Esophagus squamous epithelium (tissue), 4 donors: ENCODE measurements around the gene ZNF143.

Source experiments
- POLR2A ChIP-seq, 4 donors: fragments of 450-650 bp; IDR thresholded peaks; one replicate each; pipeline ENCODE4 v1.6.1; 2017; ENCODE audit warnings: antibody characterized with exemption in 4 of 4, mild to moderate bottlenecking in 4 of 4, moderate library complexity in 3 of 4
- TF ChIP-seq, protein P1 (sequence below), 6 experiments: fragments of 450-650 bp in 4 of 6; fragments of 200-600 bp in 2 of 6; sonication (generic) in 2 of 6; IDR thresholded peaks; one replicate each; pipeline ENCODE4 v1.5.1; 2016 to 2019; ENCODE audit warnings: antibody characterized with exemption in 6 of 6, mild to moderate bottlenecking in 4 of 6, moderate library complexity in 4 of 6

DNA sequence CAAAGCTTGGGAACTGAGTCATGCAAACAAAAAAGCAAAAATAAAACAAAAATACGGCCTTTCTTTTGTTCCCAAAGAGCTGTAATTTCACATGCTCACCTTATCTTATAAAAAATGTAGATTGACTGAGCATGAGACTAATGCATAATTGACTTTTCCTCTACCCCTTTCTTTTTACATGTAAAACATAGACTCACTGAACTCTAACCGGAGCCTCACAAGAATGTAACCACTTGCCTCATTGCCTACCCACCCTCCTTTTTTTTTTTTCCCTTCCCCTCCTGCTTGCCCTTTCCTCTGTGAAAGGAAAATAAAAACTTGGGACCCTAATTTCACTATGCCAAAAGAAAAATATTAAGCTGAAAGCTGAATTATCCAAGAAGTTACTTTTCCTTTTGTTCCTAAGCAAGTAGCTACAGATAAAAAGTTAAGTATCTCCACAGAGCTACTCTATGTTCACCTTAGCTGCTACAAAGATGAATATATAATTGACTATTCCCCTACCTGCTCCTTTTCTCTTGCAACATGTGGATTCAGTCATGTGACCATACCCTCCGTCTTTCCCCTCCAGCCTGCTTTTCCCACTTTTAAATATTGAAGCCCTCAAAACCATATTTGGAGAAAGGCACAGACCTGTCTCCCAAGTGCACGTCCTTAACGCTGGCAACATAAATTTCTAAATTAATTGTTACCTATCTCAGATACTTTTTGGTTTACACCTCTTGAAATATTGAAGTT lies 73.1 kb downstream of the ZNF143 start:
- TF ChIP-seq, protein P1, sequence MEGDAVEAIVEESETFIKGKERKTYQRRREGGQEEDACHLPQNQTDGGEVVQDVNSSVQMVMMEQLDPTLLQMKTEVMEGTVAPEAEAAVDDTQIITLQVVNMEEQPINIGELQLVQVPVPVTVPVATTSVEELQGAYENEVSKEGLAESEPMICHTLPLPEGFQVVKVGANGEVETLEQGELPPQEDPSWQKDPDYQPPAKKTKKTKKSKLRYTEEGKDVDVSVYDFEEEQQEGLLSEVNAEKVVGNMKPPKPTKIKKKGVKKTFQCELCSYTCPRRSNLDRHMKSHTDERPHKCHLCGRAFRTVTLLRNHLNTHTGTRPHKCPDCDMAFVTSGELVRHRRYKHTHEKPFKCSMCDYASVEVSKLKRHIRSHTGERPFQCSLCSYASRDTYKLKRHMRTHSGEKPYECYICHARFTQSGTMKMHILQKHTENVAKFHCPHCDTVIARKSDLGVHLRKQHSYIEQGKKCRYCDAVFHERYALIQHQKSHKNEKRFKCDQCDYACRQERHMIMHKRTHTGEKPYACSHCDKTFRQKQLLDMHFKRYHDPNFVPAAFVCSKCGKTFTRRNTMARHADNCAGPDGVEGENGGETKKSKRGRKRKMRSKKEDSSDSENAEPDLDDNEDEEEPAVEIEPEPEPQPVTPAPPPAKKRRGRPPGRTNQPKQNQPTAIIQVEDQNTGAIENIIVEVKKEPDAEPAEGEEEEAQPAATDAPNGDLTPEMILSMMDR (IDR thresholded peaks at IDR 0.05), result no peak
- TF ChIP-seq POLR2A (IDR thresholded peaks at IDR 0.05), result no peak
